ENCODE measurements around the gene VAV2. TPM values are rescaled to one million over a fixed set of nuclear protein-coding genes. Genes with fewer than 3 reads are reported as not detected.

Gene VAV2
- total RNA-seq, 1 donor from 2014 or later, result 61.9 TPM

- no peaks in the 10 kb centered on the region for H3K36me3 Mint-ChIP-seq
- H3K4me3 Mint-ChIP-seq, result no peak overlapping the region
- no peaks in the 10 kb centered on the region for H3K9me3 Mint-ChIP-seq
- peaks cover 7% of the 10 kb centered on the region for H3K4me1 Mint-ChIP-seq
- no peak overlapping the region for H3K27ac Mint-ChIP-seq
- no peak for DNase-seq (ENCODE audit: low spot score in 2 of 2, unreplicated experiment in 2 of 2)
- TF ChIP-seq CTCF (IDR thresholded peaks at IDR 0.05; ENCODE audit: unreplicated experiment), result no peak
- H3K27me3 Mint-ChIP-seq (ENCODE audit: low read depth), result peaks cover 20% of the 10 kb centered on the region
These were observed 5.5 kb upstream of the VAV2 start for GRCh38 chr9:133997584-133997983.

GRCh38 chr9:133996531-133997520, 4.7 kb upstream of the VAV2 start:
- H3K27ac Mint-ChIP-seq, result no peak overlapping the region
- no peaks in the 10 kb centered on the region for H3K36me3 Mint-ChIP-seq
- peaks cover 7% of the 10 kb centered on the region for H3K4me1 Mint-ChIP-seq
- no peak for TF ChIP-seq CTCF (IDR thresholded peaks at IDR 0.05; ENCODE audit: unreplicated experiment)
- no peak for DNase-seq (ENCODE audit: low spot score in 2 of 2, unreplicated experiment in 2 of 2)
- no peaks in the 10 kb centered on the region for H3K9me3 Mint-ChIP-seq
- peaks cover 16% of the 10 kb centered on the region for H3K27me3 Mint-ChIP-seq (ENCODE audit: low read depth)
- H3K4me3 Mint-ChIP-seq, result no peak overlapping the region

- H3K27me3 Mint-ChIP-seq (ENCODE audit: low read depth), result peaks cover 13% of the 10 kb centered on the region
- no peak for TF ChIP-seq CTCF (IDR thresholded peaks at IDR 0.05; ENCODE audit: unreplicated experiment)
- H3K4me1 Mint-ChIP-seq, result peaks cover 15% of the 10 kb centered on the region
- H3K4me3 Mint-ChIP-seq, result no peak overlapping the region
- H3K36me3 Mint-ChIP-seq, result no peaks in the 10 kb centered on the region
- no peaks in the 10 kb centered on the region for H3K9me3 Mint-ChIP-seq
- DNase-seq (ENCODE audit: low spot score in 2 of 2, unreplicated experiment in 2 of 2), result no peak
- H3K27ac Mint-ChIP-seq, result no peak overlapping the region
These were observed 3.1 kb upstream of the VAV2 start for GRCh38 chr9:133995012-133995896.

- DNase-seq (ENCODE audit: low spot score in 2 of 2, unreplicated experiment in 2 of 2), result peak; percentile 69 to 94
- peak overlapping the region; percentile 71 for H3K4me3 Mint-ChIP-seq
- H3K4me1 Mint-ChIP-seq, result peaks cover 22% of the 10 kb centered on the region
- H3K9me3 Mint-ChIP-seq, result no peaks in the 10 kb centered on the region
- TF ChIP-seq CTCF (IDR thresholded peaks at IDR 0.05; ENCODE audit: unreplicated experiment), result peak; percentile 97
- no peaks in the 10 kb centered on the region for H3K36me3 Mint-ChIP-seq
- H3K27me3 Mint-ChIP-seq (ENCODE audit: low read depth), result peaks cover 10% of the 10 kb centered on the region
- H3K27ac Mint-ChIP-seq, result peak overlapping the region; percentile 16
These were observed 2.4 kb upstream of the VAV2 start for GRCh38 chr9:133994353-133995011.

GRCh38 chr9:133993635-133994253, 1.6 kb upstream of the VAV2 start:
- Mint-ChIP-seq H3K4me1 (peaks cover 23% of the 10 kb centered on the region), H3K9me3 (no peaks in the 10 kb centered on the region), H3K27ac (peak overlapping the region; percentile 39), H3K27me3 (ENCODE audit: low read depth) (peaks cover 8% of the 10 kb centered on the region), H3K4me3 (peak overlapping the region; percentile 71), H3K36me3 (no peaks in the 10 kb centered on the region)
- DNase-seq (ENCODE audit: low spot score in 2 of 2, unreplicated experiment in 2 of 2), result no peak
- TF ChIP-seq CTCF (IDR thresholded peaks at IDR 0.05; ENCODE audit: unreplicated experiment), result no peak

Measured in mesothelial cell of epicardium (in vitro differentiated cells).